Stimulated activated CD8-positive, alpha-beta memory T cell treated with anti-CD3 and anti-CD28 coated beads, Interleukin-12 subunit alpha, Interleukin-12 subunit beta, amount 100 ng/mL, for 24 hours (primary cell): ENCODE results near the gene RPL10A.

Experiments used
- DNase-seq: peaks from one replicate; pipeline ENCODE4 v3.0.0-alpha.2; 2020; ENCODE audit errors: extremely low read depth

The RPL10A gene

GRCh38 chr6:35492258-35492973, 24.2 kb downstream of the RPL10A start:
- DNase-seq: no peak

DNA sequence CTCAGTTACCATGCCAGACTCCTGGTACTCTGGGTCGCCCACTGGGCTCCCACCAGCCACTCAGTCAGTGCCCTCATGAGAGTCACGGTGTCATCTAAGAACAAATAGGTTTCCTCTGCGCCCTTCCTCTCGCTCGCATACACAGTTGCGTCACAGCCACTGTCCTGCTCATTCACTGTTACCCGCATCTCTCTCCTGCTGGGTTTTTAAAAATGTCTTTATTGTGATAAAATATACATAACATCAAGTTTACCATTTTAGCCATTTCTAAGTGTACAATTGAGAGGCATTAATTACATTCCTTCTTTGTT, 24.7 kb downstream of the RPL10A start:
- no peak for DNase-seq

GRCh38 chr6:35493307-35493983, 25.2 kb downstream of the RPL10A start:
- no peak for DNase-seq

DNA sequence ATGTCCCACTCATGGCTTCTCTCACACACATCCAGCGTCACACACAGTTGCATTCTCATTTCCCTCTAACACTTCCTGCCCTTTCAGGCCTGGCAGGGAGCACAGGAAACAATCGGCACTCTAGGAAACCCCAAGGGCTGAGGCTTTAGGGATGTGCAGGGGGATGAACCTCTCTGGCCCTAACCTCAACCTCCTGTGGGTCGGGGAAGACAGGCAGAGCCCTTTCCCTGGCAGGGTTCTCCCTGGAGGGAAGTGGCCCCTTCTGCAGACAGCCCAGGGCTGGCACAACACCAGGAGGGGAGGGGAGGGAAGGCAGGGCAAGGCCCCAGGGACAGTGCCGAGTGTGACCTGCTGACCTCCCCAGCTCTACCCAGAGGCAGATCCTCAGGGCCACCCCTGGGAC, 26.0 kb downstream of the RPL10A start:
- DNase-seq: no peak

DNA sequence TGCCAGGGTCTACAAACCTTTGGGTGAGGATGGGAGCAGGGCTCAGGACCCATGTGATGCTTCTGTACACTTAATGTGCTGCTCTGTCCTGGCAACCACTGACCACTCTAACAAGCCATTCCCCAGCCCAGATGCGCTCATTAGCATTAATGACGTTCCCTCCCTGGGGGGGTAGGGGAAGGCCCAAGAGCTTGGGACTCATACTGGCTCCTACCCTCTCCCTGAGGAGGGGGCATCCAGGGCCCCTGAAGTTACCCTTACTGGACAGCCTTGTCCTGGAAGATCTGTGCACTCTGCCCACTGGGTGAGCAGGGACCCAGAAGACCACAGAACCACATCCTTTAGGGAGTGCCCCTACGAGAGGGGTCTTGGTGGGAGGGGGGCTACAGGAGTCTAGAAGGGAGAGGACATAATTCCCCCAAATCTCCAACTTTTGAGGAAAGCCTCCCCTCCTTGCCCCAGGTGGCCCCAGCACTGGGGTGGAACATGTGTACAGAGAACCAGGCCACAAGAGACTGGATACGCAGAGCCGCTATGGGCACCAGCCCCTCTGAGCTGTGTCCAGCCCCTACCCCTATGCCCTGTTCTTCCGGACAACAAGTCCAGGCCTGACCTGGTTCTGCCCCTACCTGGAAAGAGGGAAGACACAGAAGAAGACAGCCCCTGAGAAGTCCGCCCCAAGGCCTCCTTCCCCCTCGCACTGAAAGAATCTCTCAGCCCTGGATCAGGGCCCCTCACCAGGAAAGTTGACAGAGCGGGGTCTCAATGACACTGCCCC, 27.2 kb downstream of the RPL10A start:
- DNase-seq: no peak

DNA sequence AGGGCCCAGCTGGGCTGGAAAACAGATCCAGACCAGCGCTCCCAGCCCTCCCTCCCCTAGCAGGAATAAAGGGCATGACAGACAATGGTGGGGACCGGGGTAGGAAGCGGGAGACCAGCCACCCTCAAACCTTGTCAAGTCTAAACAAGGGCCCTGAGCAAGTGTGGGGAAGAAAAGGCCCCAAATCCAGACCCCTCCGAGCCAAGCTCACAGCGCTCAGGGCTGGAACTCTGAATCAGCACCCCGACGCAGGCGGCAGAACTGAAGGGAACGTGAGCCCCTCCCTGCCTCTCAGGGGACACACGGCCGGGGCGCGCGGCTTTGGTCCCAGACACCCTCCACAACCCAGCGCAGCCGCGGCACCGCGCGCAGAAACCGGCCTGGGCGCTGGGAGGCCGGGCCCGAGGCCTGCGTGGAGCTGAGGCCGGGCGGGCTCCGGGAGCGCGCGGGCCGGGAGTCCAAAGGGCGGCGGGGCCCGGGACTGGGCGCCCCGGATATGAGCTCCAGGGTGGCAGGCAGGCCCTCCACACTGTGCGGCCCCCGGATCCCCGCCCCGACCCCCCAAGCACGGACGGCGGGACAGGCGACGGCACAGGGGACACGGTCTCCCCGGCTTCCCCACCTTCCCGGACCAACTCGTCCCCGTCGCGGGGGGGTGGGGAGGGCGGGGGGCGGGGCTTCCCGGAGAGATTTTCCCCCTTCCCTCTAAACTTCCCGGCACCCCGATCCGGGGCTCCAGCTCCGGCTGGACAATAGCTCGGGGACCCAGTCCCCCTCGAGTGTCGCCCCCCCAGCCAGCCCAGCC, 28.0 kb downstream of the RPL10A start:
- no peak for DNase-seq

- no peak for DNase-seq
Measured at GRCh38 chr6:35496841-35497570, 28.8 kb downstream of the RPL10A start, which contains the start of gene TEAD3. TSS of gene TEAD3 (minus strand) at chr6:35497079.

- no peak for DNase-seq
Measured at GRCh38 chr6:35497571-35498421, 29.6 kb downstream of the RPL10A start.

DNA sequence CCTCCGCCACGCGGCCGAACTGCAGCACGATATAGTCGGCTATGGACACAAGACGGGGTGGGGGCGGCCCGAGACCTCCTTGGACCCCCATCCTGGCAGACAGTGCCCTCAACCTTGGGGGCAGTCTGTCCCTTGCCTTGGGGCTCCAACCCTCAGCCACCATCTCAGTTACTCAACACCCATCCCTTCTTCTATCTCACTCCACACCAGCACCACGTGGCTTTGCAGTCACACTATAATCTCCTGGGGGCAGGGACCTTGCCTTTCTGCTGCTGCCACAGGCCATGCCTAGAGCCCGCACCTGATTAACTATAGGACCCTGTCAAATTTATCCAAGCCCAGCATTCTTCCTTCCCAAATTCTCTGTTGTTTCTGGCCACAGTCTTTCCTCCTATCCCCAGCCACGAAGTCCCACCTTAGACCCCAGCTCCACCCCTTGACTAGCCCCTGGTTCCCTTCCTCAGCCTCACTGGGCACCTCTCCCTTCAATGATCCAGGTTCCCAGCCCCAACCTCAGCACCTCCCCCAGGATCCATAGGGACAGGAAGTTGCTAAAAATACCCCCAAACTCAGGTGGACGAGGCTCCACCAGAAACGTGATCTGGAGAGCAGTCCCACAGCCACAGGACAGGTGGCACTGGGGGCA, 30.3 kb downstream of the RPL10A start:
- DNase-seq: no peak

GRCh38 chr6:35499372-35499771, 31.2 kb downstream of the RPL10A start:
- DNase-seq: no peak

DNA sequence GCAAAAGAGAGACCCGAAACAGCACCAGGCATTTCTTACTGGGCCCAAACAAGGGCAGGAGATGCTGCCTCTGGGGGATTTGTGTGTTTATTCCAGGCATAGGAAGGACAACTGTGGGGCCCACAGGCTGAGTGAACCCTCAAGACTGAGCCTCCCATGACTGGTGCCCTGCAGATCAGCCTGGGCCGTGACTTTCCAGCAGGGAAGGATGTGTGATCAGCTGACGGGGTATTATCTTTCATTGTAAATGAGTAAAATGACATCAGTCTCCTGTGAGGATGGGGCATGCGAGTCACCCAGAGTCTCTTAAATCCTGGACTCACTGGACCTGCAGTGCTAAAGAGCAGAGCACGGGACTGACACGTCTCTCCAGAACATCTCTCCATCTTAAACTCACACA, 32.6 kb downstream of the RPL10A start:
- no peak for DNase-seq

- DNase-seq: no peak
Measured at GRCh38 chr6:35501784-35502183, 33.6 kb downstream of the RPL10A start.

GRCh38 chr6:35503534-35503933, 35.3 kb downstream of the RPL10A start:
- DNase-seq: no peak

DNA sequence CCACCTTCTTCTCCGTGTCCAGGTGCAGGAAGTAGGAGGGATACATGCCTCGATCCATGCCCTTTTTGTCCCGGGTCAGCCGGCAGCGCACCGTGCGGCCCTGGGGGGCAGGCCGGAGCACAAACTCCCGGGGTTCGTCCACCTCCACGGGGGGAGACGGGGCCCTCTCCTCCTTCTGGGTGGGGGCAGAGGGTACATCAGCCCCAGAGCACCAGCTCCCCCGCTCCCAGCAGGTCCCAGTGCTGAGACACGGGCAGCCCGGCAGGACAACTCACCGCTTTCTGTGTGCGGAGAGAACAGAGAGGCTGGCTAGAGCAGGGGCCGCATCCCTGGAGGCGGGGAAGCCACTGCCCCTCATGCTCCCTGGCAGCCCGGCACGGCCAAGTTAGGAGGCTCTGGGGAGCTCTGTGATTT, 37.8 kb downstream of the RPL10A start:
- no peak for DNase-seq

- DNase-seq: no peak
Measured at GRCh38 chr6:35506536-35506935, 38.3 kb downstream of the RPL10A start.

- no peak for DNase-seq
Measured at GRCh38 chr6:35507221-35507620, 39.0 kb downstream of the RPL10A start.

- DNase-seq: no peak
Measured at GRCh38 chr6:35508027-35508426, 39.8 kb downstream of the RPL10A start.

DNA sequence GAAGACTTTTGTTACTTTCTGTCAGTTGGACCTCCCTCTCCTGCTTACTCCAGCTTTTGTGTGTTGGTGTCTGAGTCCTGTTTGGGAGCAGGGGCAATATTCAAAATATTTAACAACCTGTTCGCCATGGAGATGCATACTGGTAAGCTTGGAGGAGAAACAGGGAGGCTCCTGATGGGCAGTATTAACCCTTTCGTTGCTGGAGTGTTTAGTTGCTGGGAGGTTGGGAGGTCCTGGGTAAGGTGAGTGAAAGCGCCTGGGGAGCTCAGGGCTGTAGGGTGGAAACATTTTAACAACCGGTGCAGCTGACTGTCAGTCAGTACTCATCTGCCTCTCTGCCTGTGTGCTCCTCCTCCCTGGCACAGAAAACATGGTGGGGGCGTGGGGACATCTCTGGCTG, 40.3 kb downstream of the RPL10A start:
- no peak for DNase-seq

DNA sequence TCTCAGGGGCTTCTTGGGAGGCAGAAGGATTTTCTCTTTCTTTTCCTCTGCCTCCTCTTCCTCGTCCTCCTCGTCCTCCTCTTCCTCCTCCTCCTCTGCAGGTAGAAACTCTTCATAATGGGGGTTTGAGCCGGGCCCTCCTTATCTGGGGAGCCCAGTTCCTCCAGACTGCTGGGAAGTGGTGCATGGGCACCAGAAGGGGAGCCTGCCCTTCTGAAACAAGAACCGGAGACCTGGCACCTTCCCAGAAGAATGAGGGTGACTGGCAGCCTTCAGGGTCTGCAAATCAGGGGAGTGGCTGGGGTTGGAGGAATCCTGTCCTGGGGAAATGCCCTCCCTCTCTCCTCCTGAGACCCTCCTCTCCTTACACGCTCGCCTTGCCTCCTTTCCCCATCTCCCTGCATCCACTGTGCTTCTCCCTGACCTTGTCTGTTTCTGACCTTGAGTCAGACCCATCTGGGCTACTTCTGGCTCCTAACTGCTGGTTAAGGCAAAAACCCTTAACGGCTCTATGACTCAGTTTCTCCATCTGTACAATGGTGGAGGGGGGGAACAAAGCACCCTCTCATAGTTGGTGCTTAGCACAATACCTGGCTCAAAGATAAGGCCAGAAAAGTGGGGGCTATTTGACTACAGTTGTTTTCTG, 42.8 kb downstream of the RPL10A start:
- no peak for DNase-seq
